AG04449 (cell line): Measurements from ENCODE around the gene NPNT.

Source experiments
- CTCF ChIA-PET: fragments of 350-600 bp; formaldehyde crosslinking; extraction: SDS; loops from one replicate; lab custom pipeline; 2021; ENCODE audit warnings: antibody characterized with exemption; lab: Yijun Ruan, JAX
- POLR2A ChIA-PET: fragments of 400-600, 350-600 bp; formaldehyde crosslinking; extraction: SDS; loops from one replicate; lab custom pipeline; 2020; ENCODE audit warnings: antibody characterized with exemption, inconsistent platforms; lab: Yijun Ruan, JAX
- DNase-seq: peaks from one replicate; pipeline ENCODE4 v3.0.0-alpha.2; 2010; ENCODE audit warnings: low read depth, low spot score
- H3K4me3 ChIP-seq: 2 replicates; pipeline ENCODE4 v1.5.1; 2011; ENCODE audit warnings: low read depth, mild to moderate bottlenecking, control low read depth, low read length
- TF ChIP-seq, protein P1 (sequence below): IDR thresholded peaks from one replicate; pipeline ENCODE4 v1.5.1; 2011; ENCODE audit warnings: mild to moderate bottlenecking, moderate library complexity, low read length, control low read depth, inconsistent platforms; ENCODE audit not compliant: insufficient read depth; ENCODE audit errors: missing control alignments

NPNT gene

DNA sequence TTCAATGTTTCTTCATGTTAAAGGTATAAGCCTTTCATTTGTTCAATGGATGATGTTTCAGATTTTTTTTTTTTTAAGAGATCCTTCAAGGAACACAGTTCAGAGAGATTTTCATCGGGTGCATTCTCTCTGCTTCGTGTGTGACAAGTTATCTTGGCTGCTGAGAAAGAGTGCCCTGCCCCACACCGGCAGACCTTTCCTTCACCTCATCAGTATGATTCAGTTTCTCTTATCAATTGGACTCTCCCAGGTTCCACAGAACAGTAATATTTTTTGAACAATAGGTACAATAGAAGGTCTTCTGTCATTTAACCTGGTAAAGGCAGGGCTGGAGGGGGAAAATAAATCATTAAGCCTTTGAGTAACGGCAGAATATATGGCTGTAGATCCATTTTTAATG lies 75.8 kb downstream of the NPNT start:
- DNase-seq, result no peak
- no peak overlapping the region for H3K4me3 ChIP-seq
- TF ChIP-seq, protein P1, sequence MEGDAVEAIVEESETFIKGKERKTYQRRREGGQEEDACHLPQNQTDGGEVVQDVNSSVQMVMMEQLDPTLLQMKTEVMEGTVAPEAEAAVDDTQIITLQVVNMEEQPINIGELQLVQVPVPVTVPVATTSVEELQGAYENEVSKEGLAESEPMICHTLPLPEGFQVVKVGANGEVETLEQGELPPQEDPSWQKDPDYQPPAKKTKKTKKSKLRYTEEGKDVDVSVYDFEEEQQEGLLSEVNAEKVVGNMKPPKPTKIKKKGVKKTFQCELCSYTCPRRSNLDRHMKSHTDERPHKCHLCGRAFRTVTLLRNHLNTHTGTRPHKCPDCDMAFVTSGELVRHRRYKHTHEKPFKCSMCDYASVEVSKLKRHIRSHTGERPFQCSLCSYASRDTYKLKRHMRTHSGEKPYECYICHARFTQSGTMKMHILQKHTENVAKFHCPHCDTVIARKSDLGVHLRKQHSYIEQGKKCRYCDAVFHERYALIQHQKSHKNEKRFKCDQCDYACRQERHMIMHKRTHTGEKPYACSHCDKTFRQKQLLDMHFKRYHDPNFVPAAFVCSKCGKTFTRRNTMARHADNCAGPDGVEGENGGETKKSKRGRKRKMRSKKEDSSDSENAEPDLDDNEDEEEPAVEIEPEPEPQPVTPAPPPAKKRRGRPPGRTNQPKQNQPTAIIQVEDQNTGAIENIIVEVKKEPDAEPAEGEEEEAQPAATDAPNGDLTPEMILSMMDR, result no peak
- CTCF ChIA-PET, result no interaction called here
- POLR2A ChIA-PET, result no interaction called here

DNA sequence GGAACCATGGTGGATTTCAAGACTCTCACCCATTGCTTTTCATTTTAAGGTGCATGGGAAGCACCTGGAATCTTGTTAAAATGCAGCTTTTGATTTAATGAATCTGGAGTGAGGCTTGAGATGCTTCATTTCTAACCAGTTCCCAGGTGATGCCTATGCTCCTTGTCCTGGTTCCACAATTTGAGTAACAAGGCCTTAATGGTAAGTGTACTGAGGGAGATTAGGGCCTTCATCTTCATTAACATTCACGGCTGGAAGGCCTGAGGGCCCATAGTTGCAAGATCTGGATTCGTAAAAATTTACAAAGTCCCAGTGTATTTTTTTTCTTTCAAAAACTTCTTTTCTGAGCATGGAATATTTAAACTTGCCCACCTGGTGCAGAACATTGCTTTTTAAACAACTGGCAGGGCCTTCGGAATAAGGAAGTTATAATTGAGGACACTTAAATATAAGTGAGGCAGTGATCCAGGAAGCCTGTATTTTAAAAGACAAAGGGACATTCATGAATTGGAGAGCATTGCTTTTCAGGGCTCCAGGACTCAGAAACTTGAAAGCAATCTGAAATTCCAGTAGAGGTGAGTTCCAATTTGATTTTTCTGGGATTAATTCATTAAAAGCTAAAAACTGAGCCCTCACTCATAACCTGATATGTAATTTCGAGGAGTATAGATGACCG lies 77.8 kb downstream of the NPNT start:
- no peak for DNase-seq
- no peak overlapping the region for H3K4me3 ChIP-seq
- CTCF ChIA-PET, result no interaction called here
- TF ChIP-seq, protein P1, result no peak
- POLR2A ChIA-PET, result no interaction called here

DNA sequence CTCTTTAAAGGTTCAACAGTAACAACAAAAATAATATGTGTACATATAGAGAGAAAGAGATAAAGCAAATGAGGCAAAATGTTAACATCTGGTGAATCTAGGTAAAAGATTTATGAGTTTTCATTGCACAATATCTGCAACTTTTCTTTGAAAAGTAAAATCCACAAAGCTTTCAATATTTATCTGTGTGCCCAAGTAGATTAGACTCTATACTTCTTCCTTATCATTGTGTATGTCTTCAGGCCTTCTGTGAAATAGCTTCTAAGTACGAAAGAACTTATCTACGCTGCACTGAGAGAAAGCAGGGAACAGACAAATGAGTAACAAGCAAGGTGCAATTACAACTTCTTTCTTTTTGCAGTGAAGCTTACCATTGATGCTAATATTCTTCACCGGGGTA lies 81.6 kb downstream of the NPNT start:
- TF ChIP-seq, protein P1, result no peak
- DNase-seq, result no peak
- H3K4me3 ChIP-seq, result no peak overlapping the region
- POLR2A ChIA-PET, result no interaction called here
- CTCF ChIA-PET, result no interaction called here

DNA sequence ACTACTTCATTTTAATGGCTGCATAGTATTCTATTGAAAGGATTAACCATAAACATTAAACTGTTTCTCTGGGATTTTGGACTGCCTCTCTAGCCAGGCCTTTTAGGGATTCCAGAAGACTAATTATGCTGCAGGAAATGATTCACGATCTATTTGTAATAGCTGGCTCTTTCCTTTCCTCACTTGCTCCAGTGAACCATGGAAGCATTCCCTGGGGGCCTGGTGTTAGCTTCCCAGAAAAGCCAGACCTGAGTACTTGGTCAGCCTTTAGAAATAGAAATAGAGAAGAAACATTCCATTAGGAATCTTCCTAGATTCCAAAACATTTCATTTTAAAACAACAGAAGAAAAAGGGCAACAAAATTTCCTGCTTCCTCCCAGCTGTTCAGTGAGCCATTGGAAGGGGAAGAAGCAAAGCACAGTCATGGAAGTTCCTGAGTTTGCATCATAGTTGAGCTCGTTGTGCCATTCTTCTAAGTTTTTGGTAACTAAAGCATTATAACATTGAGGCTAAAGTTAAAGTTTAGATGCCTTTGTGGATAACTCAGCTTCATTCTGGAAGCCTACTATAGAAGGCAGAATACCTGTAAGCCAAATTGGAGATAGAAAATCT lies 83.5 kb downstream of the NPNT start:
- ChIA-PET POLR2A (interaction anchor here (1.1 kb wide), 1 partner anchor 12 kb away, joined by 4 read pairs; no protein-coding TSS in a partner anchor), CTCF (interaction anchor here (1.4 kb wide), 1 partner anchor 263 kb away, joined by 3 read pairs; no protein-coding TSS in a partner anchor)
- DNase-seq, result peak; percentile 41
- TF ChIP-seq, protein P1, result no peak
- no peak overlapping the region for H3K4me3 ChIP-seq

DNA sequence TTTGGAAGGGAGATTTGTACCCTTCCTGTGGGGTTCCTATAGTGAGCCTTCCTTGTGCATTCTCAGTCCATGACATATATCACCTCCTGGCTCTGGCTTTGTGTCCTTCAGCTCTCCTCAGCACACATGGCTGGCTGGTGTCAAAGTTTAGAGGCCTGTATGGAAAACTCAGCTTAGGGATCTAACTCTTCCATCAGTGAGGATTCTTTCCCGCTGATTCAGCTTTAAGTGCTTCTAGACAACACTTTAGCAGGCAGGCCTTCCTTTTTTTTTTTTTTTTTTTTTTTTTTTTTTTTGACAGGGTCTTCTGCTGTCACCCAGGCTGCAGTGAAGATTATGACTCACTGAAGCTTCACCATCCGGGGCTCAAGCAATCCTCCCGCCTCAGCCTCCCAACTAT lies 84.2 kb downstream of the NPNT start:
- no peak for DNase-seq
- CTCF ChIA-PET, result interaction anchor here (1.4 kb wide), 1 partner anchor 264 kb away, joined by 3 read pairs; no protein-coding TSS in a partner anchor
- H3K4me3 ChIP-seq, result no peak overlapping the region
- POLR2A ChIA-PET, result interaction anchor here (1.1 kb wide), 1 partner anchor 11 kb away, joined by 4 read pairs; no protein-coding TSS in a partner anchor
- TF ChIP-seq, protein P1, result no peak

DNA sequence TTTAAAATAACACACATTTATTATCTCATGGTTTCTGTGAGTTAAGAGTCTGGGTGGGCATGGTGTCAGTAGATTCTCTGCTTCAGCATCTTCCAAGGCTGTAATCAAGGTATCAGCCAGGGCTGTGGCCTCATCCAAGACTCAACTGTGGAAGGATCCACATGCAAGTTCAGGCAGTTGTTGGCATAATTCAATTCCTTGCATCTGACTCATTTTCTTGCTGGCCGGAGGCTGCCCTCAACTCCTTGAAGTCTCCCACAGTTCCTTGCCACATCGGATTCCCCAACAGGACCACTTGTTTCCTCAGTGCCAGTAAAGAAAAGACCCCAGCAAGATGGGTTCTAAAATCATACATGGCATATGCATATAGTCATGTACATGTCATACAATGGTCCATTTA lies 93.4 kb downstream of the NPNT start:
- POLR2A ChIA-PET, result no interaction called here
- no peak for DNase-seq
- TF ChIP-seq, protein P1, result no peak
- CTCF ChIA-PET, result no interaction called here
- H3K4me3 ChIP-seq, result no peak overlapping the region
